Left lung (tissue), 10 donors: ENCODE results near the gene LHFPL2. TPM values are rescaled to one million over a fixed set of nuclear protein-coding genes. Genes with fewer than 3 reads are reported as not detected.

Experiments used
- ATAC-seq: fragments of 200-7000 bp; cut with Tn5 transposase; one replicate; pipeline ENCODE4 v1.9.1; 2020; ENCODE audit warnings: moderate library complexity
- DNase-seq, 4 donors: peaks; one replicate each; pipeline ENCODE4 v3.0.0-alpha.2; 2013 to 2020
- H3K27ac ChIP-seq, 2 donors: fragments of 200-600 bp; sonication (generic) in 1 of 2; one replicate each; pipeline versions ENCODE4 v1.5.0 to v1.8.0; 2020 to 2021
- H3K27me3 ChIP-seq, 2 donors: fragments of 200-600 bp; sonication (generic) in 1 of 2; one replicate each; pipeline versions ENCODE4 v1.5.0 to v1.8.0; 2020 to 2021
- H3K36me3 ChIP-seq, 2 donors: fragments of 200-600 bp; sonication (generic) in 1 of 2; one replicate each; pipeline versions ENCODE4 v1.5.0 to v1.8.0; 2020 to 2021
- H3K4me1 ChIP-seq, 2 donors: fragments of 200-600 bp; one replicate each; pipeline ENCODE4 v1.8.0; 2021
- H3K4me3 ChIP-seq, 2 donors: fragments of 200-600 bp; sonication (generic) in 1 of 2; one replicate each; pipeline versions ENCODE4 v1.5.0 to v1.8.0; 2020 to 2021; ENCODE audit warnings: mild to moderate bottlenecking in 1 of 2
- H3K9me3 ChIP-seq, 2 donors: fragments of 200-600 bp; sonication (generic) in 1 of 2; one replicate each; pipeline versions ENCODE4 v1.5.0 to v1.8.0; 2020 to 2021
- intact Hi-C, 2 donors: fragments of 100-400 bp; cut with DNase I; formaldehyde crosslinking; loops; one replicate each; pipeline versions ENCODE4 v1.11.2 to v1.14.2; 2022
- polyA plus RNA-seq, 6 donors: library from polyadenylated mRNA; unstranded; fragments of 120-200 nt; gene quantifications; one replicate each; pipeline ENCODE4 v1.2.1, GENCODE V29; 2013; ENCODE audit not compliant: insufficient read length in 6 of 6
- total RNA-seq, 2 donors: library from RNA; stranded (reverse); fragmentation: NEBNext Ultra II Directional; extraction: Animal tissue kit (Norgen Biotek cat#: 25700); gene quantifications; one replicate each; pipeline ENCODE4 v1.2.1, GENCODE V29; 2021
- TF ChIP-seq, protein P1 (sequence below), 2 donors: fragments of 200-600 bp; sonication (generic) in 1 of 2; IDR thresholded peaks; one replicate each; pipeline versions ENCODE4 v1.5.0 to v1.8.0; 2021; ENCODE audit warnings: antibody characterized with exemption in 2 of 2
- donor health status: DM: no; HTN: yes; CAD: no.
- donor health status: DM: no; HTN: no; CAD: no.

Gene LHFPL2
- total and polyA plus RNA-seq, 8 donors = 39.6 to 89.9 (median 48.9) TPM

DNA sequence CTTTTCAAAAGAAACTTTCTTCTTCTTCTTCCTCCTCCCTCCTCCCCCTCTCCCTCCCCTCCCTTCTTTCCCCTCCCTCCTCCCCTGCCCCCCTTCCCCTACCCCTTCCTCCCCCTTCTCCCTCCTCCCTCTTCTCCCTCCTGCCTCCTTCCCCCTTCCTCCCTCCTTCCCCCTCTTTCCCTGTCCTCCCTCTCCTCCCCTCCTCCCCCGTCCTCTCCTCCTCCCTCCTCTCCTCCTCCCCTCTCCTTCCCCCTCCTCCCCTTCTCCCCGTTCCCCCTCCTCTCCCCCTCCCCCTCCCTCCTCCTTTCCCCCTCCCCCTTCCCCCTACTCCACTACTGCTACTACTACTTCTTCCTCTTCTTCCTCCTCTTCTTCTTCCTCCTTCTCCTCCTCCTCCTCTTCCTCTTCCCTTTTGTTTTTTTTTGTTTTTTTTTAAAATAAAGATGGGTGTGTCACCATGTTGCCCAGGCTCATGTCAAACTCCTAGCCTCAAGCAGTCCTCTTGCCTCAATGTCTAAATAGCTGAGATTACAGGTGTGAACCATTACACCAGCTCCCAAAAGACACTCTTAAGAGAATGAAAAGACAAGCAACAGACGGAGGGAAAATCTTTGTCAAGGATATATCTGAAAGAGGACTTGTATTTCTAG, 200.7 kb downstream of the LHFPL2 start:
- Histone ChIP-seq H3K36me3 (no peaks in the 10 kb centered on the region), H3K4me1 (no peaks in the 10 kb centered on the region), H3K9me3 (no peaks in the 10 kb centered on the region), H3K4me3 (no peak overlapping the region), H3K27me3 (no peaks in the 10 kb centered on the region), H3K27ac (no peak overlapping the region)
- ATAC-seq (no peak), DNase-seq (no peak)
- intact Hi-C loops = no loop called here
- TF ChIP-seq, protein P1, sequence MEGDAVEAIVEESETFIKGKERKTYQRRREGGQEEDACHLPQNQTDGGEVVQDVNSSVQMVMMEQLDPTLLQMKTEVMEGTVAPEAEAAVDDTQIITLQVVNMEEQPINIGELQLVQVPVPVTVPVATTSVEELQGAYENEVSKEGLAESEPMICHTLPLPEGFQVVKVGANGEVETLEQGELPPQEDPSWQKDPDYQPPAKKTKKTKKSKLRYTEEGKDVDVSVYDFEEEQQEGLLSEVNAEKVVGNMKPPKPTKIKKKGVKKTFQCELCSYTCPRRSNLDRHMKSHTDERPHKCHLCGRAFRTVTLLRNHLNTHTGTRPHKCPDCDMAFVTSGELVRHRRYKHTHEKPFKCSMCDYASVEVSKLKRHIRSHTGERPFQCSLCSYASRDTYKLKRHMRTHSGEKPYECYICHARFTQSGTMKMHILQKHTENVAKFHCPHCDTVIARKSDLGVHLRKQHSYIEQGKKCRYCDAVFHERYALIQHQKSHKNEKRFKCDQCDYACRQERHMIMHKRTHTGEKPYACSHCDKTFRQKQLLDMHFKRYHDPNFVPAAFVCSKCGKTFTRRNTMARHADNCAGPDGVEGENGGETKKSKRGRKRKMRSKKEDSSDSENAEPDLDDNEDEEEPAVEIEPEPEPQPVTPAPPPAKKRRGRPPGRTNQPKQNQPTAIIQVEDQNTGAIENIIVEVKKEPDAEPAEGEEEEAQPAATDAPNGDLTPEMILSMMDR (IDR thresholded peaks at IDR 0.05) = no peak
